HAP-1 (cell line): ENCODE data around the gene EWSR1.
"Not testable (repeated sequence)": the region's sequence is repeated elsewhere in the genome, so short reads cannot be mapped to it uniquely, and the experiment has no call there.

Source experiments
- DNase-seq, 2 experiments: peaks; one replicate each; pipeline ENCODE4 v3.0.0-alpha.2; 2016 to 2020; ENCODE audit warnings: low spot score in 2 of 2
- H3K27me3 ChIP-seq: fragments of 250-450 bp; sonication (Bioruptor Pico); 2 replicates; pipeline ENCODE4 v1.5.1; 2020; ENCODE audit warnings: low read depth, mild to moderate bottlenecking, moderate library complexity
- H3K36me3 ChIP-seq: fragments of 250-450 bp; sonication (Bioruptor Pico); replicated peaks from 2 replicates; pipeline ENCODE4 v1.5.1; 2020; ENCODE audit warnings: mild to moderate bottlenecking
- H3K4me1 ChIP-seq: fragments of 250-450 bp; sonication (Bioruptor Pico); 2 replicates; pipeline ENCODE4 v1.5.1; 2020; ENCODE audit warnings: mild to moderate bottlenecking
- H3K4me3 ChIP-seq: fragments of 250-450 bp; sonication (Bioruptor Pico); 2 replicates; pipeline ENCODE4 v1.5.1; 2020; ENCODE audit warnings: mild to moderate bottlenecking, moderate library complexity
- H3K9me3 ChIP-seq: fragments of 250-450 bp; sonication (Bioruptor Pico); 2 replicates; pipeline ENCODE4 v1.5.1; 2020; ENCODE audit warnings: mild to moderate bottlenecking, moderate library complexity
- in situ Hi-C: fragments of 300-500 bp; cut with MboI; formaldehyde crosslinking; loops from 3 replicates; pipeline ENCODE4 v1.14.3; 2020; ENCODE audit warnings: low sequenced_read_pairs, inconsistent platforms, mixed read lengths

EWSR1 gene

GRCh38 chr22:29267858-29268510, at the start of gene EWSR1, which contains the start of gene RHBDD3:
EWSR1 (plus strand) TSS chr22:29268268; CDS start chr22:29268337, 69 bp downstream.
RHBDD3 (minus strand) TSS chr22:29267981; CDS start chr22:29265626, 2,355 bp downstream.
- Histone ChIP-seq H3K9me3 (no peaks in the 10 kb centered on the region), H3K27me3 (no peaks in the 10 kb centered on the region), H3K36me3 (peaks cover 74% of the 10 kb centered on the region), H3K4me1 (peaks cover 35% of the 10 kb centered on the region), H3K4me3 (peak within 1 kb of the TSS; percentile 88)
- in situ Hi-C loops, result no loop called here
- DNase-seq, result peak; percentile 87 to 98

GRCh38 chr22:29218758-29219408, 49.2 kb upstream of the EWSR1 start:
- H3K27me3 ChIP-seq, result no peaks in the 10 kb centered on the region
- H3K4me1 ChIP-seq, result no peaks in the 10 kb centered on the region
- H3K9me3 ChIP-seq, result no peaks in the 10 kb centered on the region
- in situ Hi-C loops, result no loop called here
- no peak for DNase-seq
- H3K36me3 ChIP-seq, result no peaks in the 10 kb centered on the region
- H3K4me3 ChIP-seq, result no peak overlapping the region

GRCh38 chr22:29219409-29219782, 48.7 kb upstream of the EWSR1 start:
- H3K9me3 ChIP-seq, H3K4me1 ChIP-seq, DNase-seq, in situ Hi-C loops, H3K4me3 ChIP-seq, H3K36me3 ChIP-seq, H3K27me3 ChIP-seq: not testable (repeated sequence)

GRCh38 chr22:29219881-29220670, 48.0 kb upstream of the EWSR1 start:
- Histone ChIP-seq H3K9me3 (no peaks in the 10 kb centered on the region), H3K4me1 (no peaks in the 10 kb centered on the region), H3K27me3 (no peaks in the 10 kb centered on the region), H3K4me3 (no peak overlapping the region), H3K36me3 (no peaks in the 10 kb centered on the region)
- DNase-seq, result no peak
- in situ Hi-C loops, result no loop called here

GRCh38 chr22:29224121-29224858, 43.8 kb upstream of the EWSR1 start:
- in situ Hi-C loops, result no loop called here

GRCh38 chr22:29224859-29225410, 43.1 kb upstream of the EWSR1 start:
- Histone ChIP-seq H3K27me3 (no peaks in the 10 kb centered on the region), H3K9me3 (no peaks in the 10 kb centered on the region), H3K36me3 (no peaks in the 10 kb centered on the region), H3K4me3 (no peak overlapping the region), H3K4me1 (no peaks in the 10 kb centered on the region)
- no peak for DNase-seq
- in situ Hi-C loops, result no loop called here

More at GRCh38 chr22:29224121-29224858, 43.8 kb upstream of the EWSR1 start:
- Histone ChIP-seq H3K9me3 (no peaks in the 10 kb centered on the region), H3K27me3 (no peaks in the 10 kb centered on the region), H3K4me1 (no peaks in the 10 kb centered on the region), H3K4me3 (no peak overlapping the region), H3K36me3 (no peaks in the 10 kb centered on the region)
- no peak for DNase-seq

GRCh38 chr22:29225422-29226090, 42.5 kb upstream of the EWSR1 start:
- in situ Hi-C loops, result no loop called here
- no peak for DNase-seq
- no peaks in the 10 kb centered on the region for H3K9me3 ChIP-seq
- no peaks in the 10 kb centered on the region for H3K4me1 ChIP-seq
- no peak overlapping the region for H3K4me3 ChIP-seq
- no peaks in the 10 kb centered on the region for H3K27me3 ChIP-seq
- no peaks in the 10 kb centered on the region for H3K36me3 ChIP-seq

- H3K27me3 ChIP-seq, result no peaks in the 10 kb centered on the region
- in situ Hi-C loops, result no loop called here
- no peaks in the 10 kb centered on the region for H3K9me3 ChIP-seq
- H3K4me3 ChIP-seq, result no peak overlapping the region
- no peaks in the 10 kb centered on the region for H3K4me1 ChIP-seq
- no peaks in the 10 kb centered on the region for H3K36me3 ChIP-seq
- DNase-seq, result no peak
Observed at GRCh38 chr22:29226351-29226981, 41.6 kb upstream of the EWSR1 start.

GRCh38 chr22:29230972-29231875, 36.8 kb upstream of the EWSR1 start:
- H3K36me3 ChIP-seq, result no peaks in the 10 kb centered on the region
- H3K27me3 ChIP-seq, result no peaks in the 10 kb centered on the region
- H3K4me3 ChIP-seq, result no peak overlapping the region
- in situ Hi-C loops, result no loop called here
- no peaks in the 10 kb centered on the region for H3K4me1 ChIP-seq
- H3K9me3 ChIP-seq, result no peaks in the 10 kb centered on the region
- no peak for DNase-seq

- H3K27me3 ChIP-seq, result no peaks in the 10 kb centered on the region
- H3K36me3 ChIP-seq, result no peaks in the 10 kb centered on the region
- no peaks in the 10 kb centered on the region for H3K9me3 ChIP-seq
- in situ Hi-C loops, result no loop called here
- H3K4me1 ChIP-seq, result no peaks in the 10 kb centered on the region
- DNase-seq, result no peak
- H3K4me3 ChIP-seq, result no peak overlapping the region
Observed at GRCh38 chr22:29231971-29232959, 35.8 kb upstream of the EWSR1 start.

GRCh38 chr22:29233277-29233877, 34.7 kb upstream of the EWSR1 start:
- Histone ChIP-seq H3K27me3 (no peaks in the 10 kb centered on the region), H3K4me1 (no peaks in the 10 kb centered on the region), H3K4me3 (no peak overlapping the region), H3K36me3 (no peaks in the 10 kb centered on the region), H3K9me3 (no peaks in the 10 kb centered on the region)
- in situ Hi-C loops, result no loop called here
- no peak for DNase-seq
